ENCODE measurements around the gene TSPY4.
"Not testable (repeated sequence)": the region's sequence is repeated elsewhere in the genome, so short reads cannot be mapped to it uniquely, and the experiment has no call there.

The TSPY4 gene

GRCh38 chrY:9337164-9337563 is at the start of gene TSPY4:
TSPY4 (plus strand) TSS chrY:9337464; CDS start chrY:9337510, 46 bp downstream.
- not testable (repeated sequence) for H3K4me3 Mint-ChIP-seq; H3K27me3 Mint-ChIP-seq; H3K9me3 Mint-ChIP-seq; H3K4me1 Mint-ChIP-seq (ENCODE audit: low read depth); H3K36me3 Mint-ChIP-seq (ENCODE audit: low read depth); DNase-seq; H3K27ac Mint-ChIP-seq

- H3K27ac Mint-ChIP-seq: no peak overlapping the region
- no peaks in the 10 kb centered on the region for H3K36me3 Mint-ChIP-seq (ENCODE audit: low read depth)
- no peak overlapping the region for H3K4me3 Mint-ChIP-seq
- H3K9me3 Mint-ChIP-seq: no peaks in the 10 kb centered on the region
- DNase-seq: no peak
- H3K4me1 Mint-ChIP-seq (ENCODE audit: low read depth): no peaks in the 10 kb centered on the region
- H3K27me3 Mint-ChIP-seq: no peaks in the 10 kb centered on the region
Observed at GRCh38 chrY:9320996-9321395, 16.3 kb upstream of the TSPY4 start.

GRCh38 chrY:9357497-9357896 is 20.2 kb downstream of the TSPY4 start, which contains the start of gene TSPY8:
TSPY8 (plus strand) TSS chrY:9357797; CDS start chrY:9357843, 46 bp downstream.
- DNase-seq; H3K27me3 Mint-ChIP-seq; H3K4me3 Mint-ChIP-seq; H3K4me1 Mint-ChIP-seq (ENCODE audit: low read depth); H3K36me3 Mint-ChIP-seq (ENCODE audit: low read depth); H3K9me3 Mint-ChIP-seq; H3K27ac Mint-ChIP-seq: not testable (repeated sequence)
